ENCODE measurements around the gene DCLK1.
"Not testable (repeated sequence)": the region's sequence is repeated elsewhere in the genome, so short reads cannot be mapped to it uniquely, and the experiment has no call there.

The DCLK1 gene

DNA sequence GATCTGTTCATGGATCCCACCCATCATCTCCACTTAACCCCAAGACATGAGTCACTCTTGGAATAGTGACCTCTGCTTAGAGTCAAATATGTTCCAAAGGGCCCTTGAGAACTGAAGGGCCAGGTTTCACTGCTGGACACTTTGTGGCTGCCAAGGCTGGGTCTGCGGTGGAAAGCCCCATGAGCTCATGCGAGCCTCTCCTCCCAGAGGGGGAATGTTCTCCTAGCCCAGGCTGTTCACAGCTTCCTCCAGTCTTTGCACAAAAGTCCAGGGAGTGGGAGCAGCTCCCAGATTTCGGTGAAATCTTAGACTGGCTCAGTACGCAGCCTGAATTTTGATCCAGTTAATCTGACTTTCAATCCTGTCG lies 732 bp upstream of the DCLK1 start:
- DNase-seq (ENCODE audit: low spot score): no peak

DNA sequence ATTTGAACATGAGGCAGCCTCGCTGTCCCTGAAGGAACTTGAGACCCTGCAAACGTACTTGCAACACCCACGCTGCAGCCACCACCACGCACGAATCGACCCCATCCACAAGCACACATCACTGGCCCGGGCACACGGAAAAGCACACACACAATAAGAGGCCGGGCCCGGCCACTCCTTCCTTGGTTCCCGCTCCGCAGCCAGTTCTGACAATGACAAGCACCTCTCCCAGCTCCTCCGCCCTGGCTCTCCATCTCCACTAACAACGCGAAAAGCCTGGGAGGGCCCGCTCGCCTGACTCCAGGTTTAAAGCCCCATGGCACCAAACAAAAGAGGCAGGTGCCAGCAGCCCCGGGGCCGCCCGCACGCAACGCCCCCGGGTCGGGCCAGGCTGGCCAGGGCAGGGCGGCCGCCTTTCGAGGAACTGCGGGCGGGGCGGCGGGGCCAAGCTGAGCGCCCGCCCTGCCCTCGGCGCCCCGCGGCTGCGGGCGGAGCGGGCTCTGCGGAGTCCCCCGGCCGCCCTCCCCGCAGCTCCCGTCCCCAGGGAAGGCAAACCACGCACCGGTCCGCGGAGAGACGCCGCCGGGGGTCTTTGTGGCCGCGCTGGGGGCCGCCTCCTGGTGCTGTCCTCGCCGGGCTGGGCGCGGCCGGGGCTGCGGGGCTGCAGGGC lies 495 bp downstream of the DCLK1 start:
- DNase-seq (ENCODE audit: low spot score): no peak

DNA sequence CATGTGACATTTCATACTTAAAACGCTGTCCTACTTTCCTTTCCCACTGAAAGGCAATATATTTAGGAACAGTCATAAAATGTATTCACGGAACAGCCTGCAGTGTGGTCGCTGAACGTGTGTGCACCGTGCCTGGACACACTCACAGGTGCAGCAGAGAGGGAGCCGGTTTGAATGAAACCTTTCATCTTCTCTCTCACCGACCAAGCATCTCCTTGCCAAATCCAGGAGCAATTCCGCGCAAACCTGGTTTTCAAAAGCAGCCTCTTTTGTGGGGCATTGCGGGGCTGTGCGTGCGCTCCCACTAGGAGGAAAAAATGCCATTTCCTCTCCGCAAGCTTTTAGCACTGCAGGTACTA lies 1.0 kb downstream of the DCLK1 start:
- no peak for DNase-seq (ENCODE audit: low spot score)

DNA sequence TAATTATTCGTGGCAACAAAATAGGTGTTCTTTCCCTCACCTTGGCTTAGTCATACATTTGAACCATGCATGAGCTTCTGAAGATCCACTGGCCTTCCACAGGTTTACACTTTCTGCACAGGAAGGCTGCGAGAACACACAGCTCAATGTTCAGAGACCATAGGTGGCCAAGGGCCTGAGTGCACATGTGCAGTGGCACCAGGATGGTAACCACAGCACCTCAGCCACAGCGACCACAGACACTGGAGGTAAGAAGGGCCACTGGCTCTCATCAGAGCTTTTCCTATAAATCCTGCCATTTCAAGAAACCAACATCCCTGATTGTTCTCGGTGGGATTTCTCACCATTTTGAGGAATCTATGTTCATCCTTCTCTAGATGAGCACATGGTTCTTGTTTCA lies 1.6 kb downstream of the DCLK1 start:
- DNase-seq (ENCODE audit: low spot score): no peak

DNA sequence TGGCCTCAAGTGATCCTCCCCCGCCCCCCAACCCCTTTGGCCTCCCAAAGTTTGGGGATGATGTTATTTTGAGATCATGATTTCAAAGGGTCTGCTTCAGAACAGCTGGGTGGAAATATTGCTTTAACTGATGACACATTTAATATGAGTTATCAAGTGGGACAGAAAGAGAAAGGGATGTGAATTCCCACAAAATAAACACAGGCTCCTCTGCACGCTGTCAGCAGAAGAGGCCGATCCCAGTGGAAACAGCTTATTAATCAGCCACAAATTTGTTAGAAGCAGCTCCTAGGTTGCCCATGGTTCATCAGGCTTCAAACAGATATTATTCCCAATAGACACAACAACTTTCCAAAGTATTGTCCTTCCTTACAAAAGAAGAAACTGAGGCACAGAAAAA lies 4.7 kb downstream of the DCLK1 start:
- no peak for DNase-seq (ENCODE audit: low spot score)

DNA sequence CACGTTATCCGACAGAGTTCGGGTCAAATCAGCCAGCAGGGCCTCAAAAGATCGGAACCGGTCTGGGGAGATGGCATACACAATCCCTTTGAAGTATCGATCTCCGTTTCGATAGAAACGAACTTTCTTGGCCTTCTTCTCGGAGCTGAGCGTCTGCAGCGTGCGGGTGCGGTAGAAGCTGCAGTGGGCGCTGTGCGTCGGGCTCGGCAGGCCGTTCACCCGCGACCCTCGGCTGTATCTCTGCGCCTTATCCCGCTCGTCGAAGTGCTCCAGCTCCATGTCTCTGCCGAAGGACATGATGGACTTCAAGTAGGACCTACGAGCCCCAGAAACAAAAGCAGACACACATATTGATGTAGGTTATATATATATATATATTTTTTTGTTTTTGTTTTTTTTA lies 5.3 kb downstream of the DCLK1 start:
- no peak for DNase-seq (ENCODE audit: low spot score)

DNA sequence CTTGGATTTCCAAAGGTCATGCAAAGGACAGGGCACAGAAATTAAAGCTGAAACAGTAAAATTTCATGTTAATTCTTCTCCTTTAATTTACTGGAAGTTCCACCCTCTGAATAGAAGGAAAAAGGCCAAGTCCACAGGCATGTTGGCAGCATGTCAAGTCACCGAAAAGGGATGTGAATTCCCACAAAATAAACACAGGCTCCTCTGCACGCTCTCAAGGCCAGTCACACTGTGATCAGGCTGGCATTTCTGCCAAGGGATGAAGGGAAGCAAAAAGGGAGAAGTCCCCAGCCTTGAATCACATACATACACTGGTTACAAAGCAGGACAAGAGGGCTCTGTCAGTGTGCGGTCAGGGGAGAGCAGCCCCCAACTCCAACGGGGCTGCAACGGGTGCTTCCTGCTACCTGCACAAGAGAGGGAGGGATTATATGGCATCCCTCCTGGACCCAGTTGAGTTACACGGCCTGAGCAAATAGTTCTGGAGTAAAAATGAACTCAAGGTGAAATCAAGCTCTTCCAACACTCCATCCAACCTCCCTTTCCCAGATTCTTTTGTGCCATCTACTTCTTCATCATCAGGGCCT lies 6.9 kb downstream of the DCLK1 start:
- peak; percentile 56 for DNase-seq (ENCODE audit: low spot score)

DNA sequence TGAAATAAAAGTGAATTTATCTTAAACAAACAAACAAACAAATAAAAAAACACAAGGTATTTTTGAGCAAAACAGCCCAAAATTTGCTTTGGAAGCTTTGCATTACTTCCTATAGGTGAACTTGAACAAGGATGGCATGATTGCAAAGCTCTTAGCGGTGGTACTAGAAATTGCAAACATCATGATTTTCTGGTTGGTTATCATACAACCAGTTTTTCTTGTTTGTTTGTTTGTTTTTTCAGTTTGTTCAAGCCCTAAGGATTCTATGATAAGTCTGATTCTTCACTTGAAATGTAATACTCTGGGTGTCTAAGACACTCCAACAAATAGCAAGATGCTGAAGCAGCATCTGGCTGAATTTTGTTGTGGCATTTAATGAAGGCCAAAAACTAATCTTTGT lies 15.9 kb downstream of the DCLK1 start:
- no peak for DNase-seq (ENCODE audit: low spot score)

DNA sequence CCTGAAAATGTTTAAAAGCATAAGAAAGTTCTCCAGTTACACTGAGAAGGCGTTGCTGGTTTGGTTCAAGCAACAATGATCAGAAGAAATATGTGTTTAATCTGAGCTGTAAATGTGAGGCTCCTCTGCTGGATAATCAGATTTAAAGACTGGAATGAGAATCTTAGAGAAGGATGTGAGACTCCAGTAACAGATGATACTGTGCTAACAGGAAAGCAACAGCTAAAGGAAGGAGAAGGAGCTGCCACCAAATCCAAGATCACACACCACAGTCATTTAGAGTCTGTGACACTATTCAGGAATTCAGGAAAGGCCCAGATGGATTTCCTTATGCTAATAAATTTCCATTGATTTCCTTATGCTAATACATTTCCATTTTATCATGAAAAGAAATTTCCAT lies 16.9 kb downstream of the DCLK1 start:
- DNase-seq (ENCODE audit: low spot score): no peak

DNA sequence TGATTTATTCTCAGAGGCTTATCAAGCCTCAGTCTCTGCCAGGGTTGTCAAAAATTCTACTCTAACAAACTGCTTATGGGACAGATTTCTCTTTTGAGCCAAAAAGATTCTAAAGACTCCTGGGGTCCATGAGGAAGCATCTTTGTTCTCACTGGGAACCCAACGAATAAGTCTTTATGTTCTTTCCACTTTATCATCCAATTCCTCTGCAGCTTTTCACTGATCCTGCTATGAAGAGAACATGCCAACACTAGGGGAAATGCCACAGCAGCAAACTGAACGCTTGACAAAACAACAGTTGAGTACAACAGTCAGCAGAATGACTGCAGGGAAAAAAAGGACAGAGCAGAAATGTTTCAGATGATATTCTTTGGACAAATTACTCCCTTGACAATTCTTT lies 22.2 kb downstream of the DCLK1 start:
- DNase-seq (ENCODE audit: low spot score): no peak

DNA sequence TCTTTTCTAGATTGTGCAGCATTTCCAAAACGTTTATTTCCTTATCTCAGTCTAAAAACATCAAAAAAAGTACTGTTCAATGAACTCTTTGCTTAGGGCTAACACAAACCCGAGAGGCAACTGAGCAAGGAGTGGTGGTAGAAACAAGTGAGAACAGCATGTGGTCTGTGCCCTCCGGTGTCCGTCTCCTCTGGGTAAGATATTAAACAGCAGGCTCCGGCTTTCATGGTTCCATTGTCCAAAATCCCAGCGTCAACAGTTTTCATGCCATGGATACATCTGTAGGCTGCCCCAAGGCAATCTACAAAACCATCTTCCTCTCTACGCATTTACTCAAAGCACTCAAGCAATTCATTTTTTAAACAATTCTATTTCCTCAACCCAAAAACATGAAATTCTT lies 22.8 kb downstream of the DCLK1 start:
- no peak for DNase-seq (ENCODE audit: low spot score)

DNA sequence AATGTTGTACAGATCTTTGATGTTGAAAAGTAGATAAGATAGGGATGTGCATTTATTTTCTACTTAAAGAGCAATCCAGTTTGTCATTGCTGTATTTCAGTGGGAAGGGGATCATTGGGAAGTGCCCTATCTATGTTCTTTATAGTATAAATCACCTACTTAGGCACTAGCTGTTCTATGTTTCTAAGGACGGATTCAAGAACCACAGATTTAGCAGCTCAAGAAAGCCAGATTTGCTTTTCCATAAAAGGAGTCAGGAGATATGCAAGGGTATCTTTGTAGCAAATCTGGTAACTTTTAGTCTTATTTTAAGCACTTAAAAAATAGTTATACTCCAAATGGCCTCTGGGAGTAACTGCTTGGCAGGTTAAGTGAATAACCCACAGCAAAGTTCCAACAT lies 23.7 kb downstream of the DCLK1 start:
- no peak for DNase-seq (ENCODE audit: low spot score)

DNA sequence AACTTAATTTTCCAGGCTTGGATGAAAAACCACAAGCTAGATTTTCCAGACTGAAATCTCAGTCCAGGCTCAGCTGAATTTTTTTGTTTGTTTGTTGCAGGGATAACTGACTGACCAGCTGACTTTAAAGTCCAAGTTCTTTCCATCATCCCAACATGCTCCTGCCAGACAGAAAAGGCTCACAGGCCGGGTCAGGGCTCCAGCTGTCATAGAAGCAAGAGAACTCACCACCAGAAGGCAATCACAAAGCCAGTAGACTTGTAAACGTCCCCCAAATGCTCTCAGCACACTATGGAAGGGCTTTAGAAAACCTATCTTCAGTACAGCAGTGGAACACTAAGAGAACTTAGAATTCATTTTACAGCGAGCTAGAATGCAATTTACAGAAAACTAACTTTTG lies 25.5 kb downstream of the DCLK1 start:
- DNase-seq (ENCODE audit: low spot score): no peak

DNA sequence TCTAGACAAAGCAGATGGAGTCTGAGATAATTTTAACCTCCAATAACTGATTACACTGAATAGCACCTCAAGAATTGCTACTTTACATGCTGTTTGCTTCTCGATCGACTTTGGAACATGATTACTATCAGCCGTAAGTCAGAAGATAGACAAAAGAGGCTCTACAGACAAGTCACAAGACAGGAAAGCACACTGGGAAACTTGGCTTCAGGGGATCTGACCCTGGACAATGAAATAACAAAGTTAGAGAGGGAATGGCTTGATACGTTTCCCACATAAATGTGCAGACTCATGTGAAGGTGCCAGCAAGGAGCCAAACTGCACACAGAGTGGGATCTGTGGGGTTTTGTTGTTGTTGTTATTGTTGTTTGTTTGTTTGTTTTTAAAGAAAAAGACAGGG lies 28.5 kb downstream of the DCLK1 start:
- DNase-seq (ENCODE audit: low spot score): no peak

DNA sequence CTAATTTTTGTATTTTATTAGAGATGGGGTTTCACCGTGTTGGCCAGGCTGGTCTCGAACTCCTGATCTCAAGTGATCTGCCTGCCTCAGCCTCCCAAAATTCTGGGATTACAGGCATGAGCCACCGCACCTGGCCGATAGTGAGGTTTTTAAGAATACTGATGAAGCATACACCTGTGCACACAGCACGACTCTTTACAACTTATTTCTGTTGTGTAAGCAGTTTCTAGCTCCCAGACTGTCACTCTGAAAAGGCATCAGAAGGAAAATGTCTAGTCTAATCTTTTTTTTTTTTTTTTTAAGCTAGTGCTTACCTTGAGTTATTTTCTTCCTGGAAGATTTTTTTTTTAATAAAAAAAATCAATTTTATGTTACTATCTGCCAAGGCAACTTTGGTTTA lies 29.3 kb downstream of the DCLK1 start:
- not testable (repeated sequence) for DNase-seq (ENCODE audit: low spot score)

DNA sequence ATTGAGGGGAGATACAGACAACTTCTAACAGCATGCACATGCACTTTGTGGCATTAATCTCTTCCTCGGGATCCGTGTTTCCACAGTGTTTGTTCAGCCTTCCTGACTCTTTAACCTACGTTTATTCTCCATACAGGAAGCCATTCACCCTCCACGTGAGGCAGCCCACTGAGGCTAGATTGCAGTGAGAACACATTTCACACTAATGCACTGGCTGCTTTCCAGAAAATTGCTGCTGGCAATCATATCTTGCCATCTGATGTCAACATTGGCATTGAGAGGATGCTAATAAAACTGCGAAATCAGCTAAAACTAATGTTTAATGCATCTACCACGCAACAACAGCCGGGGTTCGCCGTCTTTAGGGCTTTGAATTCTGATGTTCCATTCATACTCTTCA lies 30.0 kb downstream of the DCLK1 start:
- DNase-seq (ENCODE audit: low spot score): no peak

DNA sequence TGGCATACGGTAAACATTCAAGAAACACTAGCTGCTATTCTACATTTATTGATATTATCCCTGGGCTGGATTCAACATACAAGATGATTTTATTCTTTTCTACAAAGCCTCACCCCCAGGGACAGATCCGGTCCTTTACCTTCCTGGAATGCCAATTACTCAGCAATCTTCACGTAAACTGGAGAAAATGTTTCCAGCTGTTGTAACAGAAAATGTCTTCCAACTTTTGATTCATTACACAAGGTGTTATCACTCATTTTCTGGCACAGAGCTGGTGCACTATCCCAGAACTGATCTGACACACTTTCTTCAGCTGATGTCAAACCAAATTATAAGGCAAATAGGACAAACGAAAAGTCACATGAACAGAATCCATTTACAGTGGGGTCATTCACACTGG lies 33.1 kb downstream of the DCLK1 start:
- no peak for DNase-seq (ENCODE audit: low spot score)

DNA sequence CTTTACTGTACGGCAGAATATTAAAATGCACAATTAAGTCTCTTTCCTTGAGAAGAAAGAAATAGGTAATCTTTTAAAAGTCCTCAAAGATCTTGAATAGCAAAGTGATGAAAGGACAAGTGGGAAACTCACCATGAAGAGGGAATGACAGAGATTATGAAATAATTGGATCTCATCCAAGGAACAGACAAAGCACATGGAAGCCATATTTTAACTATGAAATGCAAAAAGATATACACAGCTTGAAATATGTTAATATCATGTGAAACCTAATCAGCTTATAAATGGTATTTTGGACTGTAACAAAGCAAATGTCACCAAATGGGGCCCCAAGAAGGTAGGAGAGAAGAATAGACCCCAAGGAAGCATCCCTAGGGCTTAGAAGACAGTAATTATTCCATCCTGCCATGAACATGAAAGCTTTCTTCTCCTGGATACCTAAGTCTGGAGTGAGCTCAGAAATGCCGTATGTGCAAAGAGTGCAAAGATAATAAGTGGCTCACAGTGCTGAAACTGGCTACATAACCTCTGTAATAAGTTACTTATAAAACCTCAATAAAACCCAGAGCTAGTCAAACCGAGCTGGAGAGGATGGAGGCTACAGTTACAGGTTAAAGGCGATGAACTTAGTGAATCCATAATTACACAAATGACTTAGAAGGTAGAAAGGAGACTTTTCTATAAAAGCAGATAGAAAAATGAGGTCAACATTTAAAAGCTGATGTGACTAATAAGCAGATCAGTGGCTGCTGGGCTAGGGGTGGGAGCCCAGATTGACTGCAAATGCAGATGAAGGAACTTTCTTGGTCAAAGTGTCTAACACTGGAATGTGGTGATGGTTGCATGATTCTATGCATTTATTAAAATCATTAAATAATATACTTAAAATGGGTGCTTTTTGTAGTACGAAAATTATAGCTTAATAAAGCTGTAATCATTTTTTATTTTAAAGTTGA lies 34.4 kb downstream of the DCLK1 start:
- no peak for DNase-seq (ENCODE audit: low spot score)

DNA sequence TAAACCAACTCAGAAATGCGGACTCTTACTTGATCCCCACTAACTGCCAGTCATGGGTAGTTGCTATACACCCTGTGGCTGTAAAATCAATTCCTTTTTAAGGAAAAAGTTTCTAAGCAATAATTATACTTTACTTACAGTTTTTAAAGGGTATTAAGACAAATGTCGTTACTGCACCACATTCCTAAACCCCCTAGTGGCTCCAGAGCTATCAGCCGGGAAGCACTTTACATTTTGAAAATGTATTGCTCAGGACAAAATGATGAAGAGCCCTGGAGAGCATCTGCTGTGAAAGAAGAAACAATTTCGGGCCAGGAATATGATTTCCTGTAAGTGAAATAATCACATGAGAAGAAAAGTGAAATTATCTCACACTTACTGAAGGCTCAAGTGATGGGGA lies 36.7 kb downstream of the DCLK1 start:
- no peak for DNase-seq (ENCODE audit: low spot score)

DNA sequence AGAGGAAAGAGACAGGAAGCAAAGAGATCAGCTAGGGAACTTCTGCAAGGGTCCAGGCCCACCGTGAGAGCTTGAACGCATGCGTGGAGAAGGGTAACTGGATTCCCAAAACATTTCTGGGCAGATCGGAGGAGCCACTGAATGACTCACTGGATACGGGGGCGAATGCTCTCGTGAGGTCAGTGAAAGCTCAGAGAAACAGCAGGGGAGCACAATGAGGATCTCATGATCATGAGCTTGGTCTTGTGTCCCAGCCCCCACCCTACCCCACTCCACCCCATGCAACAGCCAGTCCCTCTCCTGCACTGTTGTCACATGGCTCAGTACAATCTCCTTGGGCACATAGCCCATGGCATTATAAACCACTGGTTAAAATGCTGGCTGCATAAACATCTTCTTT lies 40.6 kb downstream of the DCLK1 start:
- DNase-seq (ENCODE audit: low spot score): no peak

DNA sequence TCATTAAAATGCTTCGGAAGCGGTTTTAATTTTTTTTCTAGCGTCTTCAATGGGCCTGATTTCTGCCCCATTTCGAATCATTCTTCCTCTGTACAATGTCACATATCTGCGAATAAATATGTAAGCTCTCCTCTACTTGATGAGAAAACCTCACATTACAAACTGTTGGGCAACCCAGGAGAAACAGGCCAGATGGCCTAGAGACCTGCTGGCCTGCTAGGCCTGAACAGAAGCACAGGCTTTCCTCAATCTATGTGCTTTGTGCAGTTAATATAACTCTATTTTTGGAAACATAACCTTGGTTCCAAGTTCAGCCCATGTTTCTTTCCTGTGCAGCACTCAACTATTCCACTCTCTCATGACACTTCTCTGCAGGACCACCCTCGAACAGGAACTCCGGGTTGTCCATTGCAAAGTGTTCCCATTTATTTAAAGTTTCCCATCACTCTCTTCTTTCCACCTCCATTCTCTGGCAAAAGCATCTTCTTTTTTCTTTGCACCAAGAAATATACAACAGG lies 42.0 kb downstream of the DCLK1 start:
- DNase-seq (ENCODE audit: low spot score): no peak

DNA sequence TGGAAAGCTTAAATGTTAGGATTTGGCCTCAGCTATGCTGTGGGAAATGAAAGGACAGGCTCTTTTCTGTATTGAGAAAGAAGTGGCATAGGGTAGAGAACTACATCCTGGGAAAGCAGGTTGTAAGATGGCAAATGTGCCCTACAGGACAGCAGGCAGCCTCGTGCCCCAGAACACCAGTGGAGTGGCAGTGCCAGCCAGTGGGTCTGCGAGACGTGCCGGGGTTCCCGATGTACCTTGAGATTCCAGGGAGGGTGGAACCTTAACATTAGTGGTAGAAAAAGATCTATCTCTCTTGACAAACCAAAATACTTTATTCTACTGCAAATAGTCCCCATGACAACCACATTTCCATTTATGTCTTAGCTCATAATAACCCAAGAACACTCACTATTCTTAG lies 42.7 kb downstream of the DCLK1 start:
- DNase-seq (ENCODE audit: low spot score): no peak

DNA sequence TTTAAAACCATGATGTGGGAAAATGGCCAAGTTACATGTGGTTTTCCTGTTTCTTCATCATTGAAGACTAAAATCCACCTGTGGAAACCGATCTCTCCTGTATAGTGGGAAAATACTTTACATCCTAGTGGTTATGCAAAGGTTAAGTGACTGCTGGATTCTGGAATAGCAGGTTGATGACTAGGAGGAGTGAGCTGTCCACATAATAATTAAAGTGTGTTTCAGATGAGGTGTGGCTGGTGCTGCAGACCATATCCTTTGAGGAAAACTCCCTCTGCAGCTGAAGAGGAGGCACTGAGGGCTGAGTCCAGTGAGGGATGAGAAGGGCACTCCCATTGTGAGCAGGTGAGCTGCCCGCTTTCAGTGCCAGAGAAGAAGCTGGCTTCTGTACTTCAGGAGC lies 43.2 kb downstream of the DCLK1 start:
- no peak for DNase-seq (ENCODE audit: low spot score)

Measured in AG08396 (cell line).